Middle frontal gyrus (tissue), 1 donor: ENCODE measurements around the gene SLC31A1.
"Not testable (repeated sequence)": the region's sequence is repeated elsewhere in the genome, so short reads cannot be mapped to it uniquely, and the experiment has no call there.

ENCODE experiments used
- DNase-seq: peaks from one replicate; pipeline ENCODE4 v3.0.0-alpha.2; 2015; ENCODE audit warnings: low spot score; ENCODE audit errors: extremely low spot score

The SLC31A1 gene

GRCh38 chr9:113220467-113221002, 809 bp upstream of the SLC31A1 start:
- DNase-seq: no peak

- DNase-seq: no peak
Measured at GRCh38 chr9:113221800-113222481, 597 bp downstream of the SLC31A1 start.

GRCh38 chr9:113222482-113222841, 1.1 kb downstream of the SLC31A1 start:
- DNase-seq: no peak

- DNase-seq: no peak
Measured at GRCh38 chr9:113223963-113224362, 2.6 kb downstream of the SLC31A1 start.

GRCh38 chr9:113227436-113227835, 6.1 kb downstream of the SLC31A1 start:
- no peak for DNase-seq

GRCh38 chr9:113228130-113228665, 6.9 kb downstream of the SLC31A1 start:
- DNase-seq: no peak

GRCh38 chr9:113231701-113232100, 10.4 kb downstream of the SLC31A1 start:
- no peak for DNase-seq

- not testable (repeated sequence) for DNase-seq
Measured at GRCh38 chr9:113235701-113236255, 14.4 kb downstream of the SLC31A1 start.

GRCh38 chr9:113237026-113237425, 15.7 kb downstream of the SLC31A1 start:
- DNase-seq: no peak

- DNase-seq: no peak
Measured at GRCh38 chr9:113238202-113238858, 17.0 kb downstream of the SLC31A1 start.

GRCh38 chr9:113238859-113239232, 17.5 kb downstream of the SLC31A1 start:
- no peak for DNase-seq

- DNase-seq: no peak
Measured at GRCh38 chr9:113241161-113241560, 19.8 kb downstream of the SLC31A1 start.

GRCh38 chr9:113244556-113244955, 23.2 kb downstream of the SLC31A1 start:
- DNase-seq: no peak

GRCh38 chr9:113245894-113246293, 24.6 kb downstream of the SLC31A1 start:
- no peak for DNase-seq

- no peak for DNase-seq
Measured at GRCh38 chr9:113246928-113247327, 25.6 kb downstream of the SLC31A1 start.

GRCh38 chr9:113247640-113248039, 26.3 kb downstream of the SLC31A1 start:
- no peak for DNase-seq

- DNase-seq: not testable (repeated sequence)
Measured at GRCh38 chr9:113249661-113250060, 28.3 kb downstream of the SLC31A1 start.

GRCh38 chr9:113250807-113251206, 29.5 kb downstream of the SLC31A1 start:
- no peak for DNase-seq

GRCh38 chr9:113254991-113255390, 33.6 kb downstream of the SLC31A1 start:
- no peak for DNase-seq

- no peak for DNase-seq
Measured at GRCh38 chr9:113255438-113255837, 34.1 kb downstream of the SLC31A1 start.

GRCh38 chr9:113257863-113258262, 36.5 kb downstream of the SLC31A1 start:
- no peak for DNase-seq

- DNase-seq: no peak
Measured at GRCh38 chr9:113258282-113258681, 36.9 kb downstream of the SLC31A1 start.
